Endothelial cell of umbilical vein (primary cell): ENCODE data around the gene BABAM2. TPM values are rescaled to one million over a fixed set of nuclear protein-coding genes. Genes with fewer than 3 reads are reported as not detected.

Source experiments
- BruUV-seq: library from RNA; stranded (reverse); fragments of 400-500 nt; replicated peaks from 2 replicates; lab custom pipeline; 2021; lab: Mats Ljungman, UMichigan
- CTCF ChIA-PET: fragments of 300-600, 350-600 bp; sonication (Branson Sonifier 250); formaldehyde crosslinking; loops from one replicate; lab custom pipeline; 2021; ENCODE audit warnings: antibody characterized with exemption, inconsistent platforms; lab: Charles Lee
- POLR2A ChIA-PET: fragments of 300-600, 350-600 bp; sonication (Branson Sonifier 250); formaldehyde crosslinking; loops from one replicate; lab custom pipeline; 2021; ENCODE audit warnings: antibody characterized with exemption, inconsistent platforms; lab: Charles Lee
- DNase-seq: peaks from one replicate; pipeline ENCODE4 v3.0.0-alpha.2; 2011; ENCODE audit warnings: low read depth, low spot score
- FAIRE-seq: peaks from 2 replicates; lab custom pipeline; 2011; peaks lifted over from hg19 to GRCh38; lab: Jason Lieb, UNC
- H2AFZ ChIP-seq: 2 replicates; pipeline ENCODE4 v1.6.0; 2012; ENCODE audit warnings: low read depth, low read length, control low read depth, inconsistent platforms
- H3K27ac ChIP-seq: 2 replicates; pipeline ENCODE4 v1.5.1; 2011; ENCODE audit warnings: low read depth, mild to moderate bottlenecking, control low read depth, low read length, moderate library complexity; ENCODE audit not compliant: insufficient read depth
- H3K27me3 ChIP-seq, 2 experiments: 2 replicates each; pipeline versions ENCODE4 v1.6.0 to v1.6.1; 2011; ENCODE audit warnings: low read length in 2 of 2, mixed read lengths in 1 of 2; ENCODE audit not compliant: control insufficient read depth in 2 of 2, insufficient read depth in 2 of 2
- H3K36me3 ChIP-seq, 2 experiments: 2 replicates in 1 of 2; 3 replicates in 1 of 2; pipeline ENCODE4 v1.5.1; 2011; ENCODE audit warnings: low read length in 2 of 2, mild to moderate bottlenecking in 1 of 2, moderate library complexity in 1 of 2; ENCODE audit not compliant: control insufficient read depth in 2 of 2, insufficient read depth in 2 of 2; ENCODE audit errors: extremely low read depth in 1 of 2
- H3K4me1 ChIP-seq: 3 replicates; pipeline ENCODE4 v1.5.1; 2011; ENCODE audit warnings: mild to moderate bottlenecking, low read length; ENCODE audit not compliant: control insufficient read depth, insufficient read depth; ENCODE audit errors: extremely low read depth
- H3K4me2 ChIP-seq: 2 replicates; pipeline ENCODE4 v1.6.1; 2011; ENCODE audit warnings: low read length, control low read depth, mixed read lengths; ENCODE audit not compliant: insufficient read depth
- H3K4me3 ChIP-seq, 3 experiments: fragments of 200-600 bp in 1 of 3; sonication (generic), shearing (Covaris generic) in 1 of 3; replicated peaks in 1 of 3; 2 replicates each; pipeline ENCODE4 v1.5.1; 2011 to 2016; ENCODE audit warnings: control low read depth in 3 of 3, low read length in 3 of 3, mild to moderate bottlenecking in 2 of 3, inconsistent platforms in 1 of 3, low read depth in 1 of 3, moderate library complexity in 1 of 3; ENCODE audit not compliant: insufficient read depth in 1 of 3
- H3K79me2 ChIP-seq: 2 replicates; pipeline ENCODE4 v1.6.0; 2012; ENCODE audit warnings: low read length, inconsistent platforms; ENCODE audit not compliant: control insufficient read depth, insufficient read depth
- H3K9ac ChIP-seq: replicated peaks from 2 replicates; pipeline ENCODE3; 2011; ENCODE audit warnings: low read length, control low read depth; ENCODE audit not compliant: insufficient read depth; ENCODE audit errors: extremely low read depth
- H3K9me1 ChIP-seq: replicated peaks from 3 replicates; pipeline ENCODE4 v1.6.0; 2011; ENCODE audit warnings: mild to moderate bottlenecking, low read length; ENCODE audit not compliant: control insufficient read depth, insufficient read depth; ENCODE audit errors: extremely low read depth
- H3K9me3 ChIP-seq: replicated peaks from 2 replicates; pipeline ENCODE4 v1.5.1; 2012; ENCODE audit warnings: low read length, inconsistent platforms; ENCODE audit not compliant: control insufficient read depth, insufficient read depth
- H4K20me1 ChIP-seq: replicated peaks from 2 replicates; pipeline ENCODE3; 2011; ENCODE audit warnings: mild to moderate bottlenecking, low read length; ENCODE audit not compliant: control insufficient read depth, insufficient read depth; ENCODE audit errors: extremely low read depth
- EZH2 ChIP-seq: IDR thresholded peaks from 2 replicates; pipeline ENCODE4 v1.6.1; 2012; ENCODE audit warnings: borderline replicate concordance, low read depth, mild to moderate bottlenecking, moderate library complexity, low read length, inconsistent platforms; ENCODE audit not compliant: severe bottlenecking
- FOS ChIP-seq: IDR thresholded peaks from 2 replicates; pipeline ENCODE4 v1.6.1; 2011; ENCODE audit warnings: mild to moderate bottlenecking, low read length, moderate library complexity, borderline replicate concordance; ENCODE audit not compliant: insufficient read depth
- GATA2 ChIP-seq: IDR thresholded peaks from 2 replicates; pipeline ENCODE4 v1.7.0; 2011; ENCODE audit warnings: low read depth, mild to moderate bottlenecking, moderate library complexity, mixed read lengths, low read length; ENCODE audit not compliant: insufficient read length, insufficient read depth
- JUN ChIP-seq: IDR thresholded peaks from 2 replicates; pipeline ENCODE4 v1.6.1; 2011; ENCODE audit warnings: borderline replicate concordance, low read depth; ENCODE audit not compliant: insufficient read length, insufficient read depth
- MYC ChIP-seq: IDR thresholded peaks from one replicate; pipeline ENCODE4 v1.6.1; 2011; ENCODE audit warnings: mild to moderate bottlenecking, low read depth, low read length
- POLR2A ChIP-seq: IDR thresholded peaks from 2 replicates; pipeline ENCODE4 v1.6.1; 2012; ENCODE audit warnings: low read depth, mild to moderate bottlenecking, control low read depth, low read length
- POLR2AphosphoS5 ChIP-seq: IDR thresholded peaks from 2 replicates; pipeline ENCODE4 v1.6.1; 2012; ENCODE audit warnings: low read depth, mild to moderate bottlenecking, control low read depth, low read length, moderate library complexity; ENCODE audit not compliant: insufficient read depth
- dilution Hi-C: fragments of 300-500 bp; cut with MboI; formaldehyde crosslinking; loops from one replicate; pipeline ENCODE4 v1.15.0; 2019; ENCODE audit warnings: low sequenced_read_pairs; ENCODE audit not compliant: extremely low pct_ligation_motif_present
- intact Hi-C: fragments of 100-400 bp; cut with micrococcal nuclease; formaldehyde crosslinking; loops from one replicate; pipeline ENCODE4 v1.10.0; 2022
- polyA plus RNA-seq, 4 experiments: library from polyadenylated mRNA; depleted of rRNA in 3 of 4; stranded (reverse) in 3 of 4; unstranded in 1 of 4; fragments of >200 nt; gene quantifications; 2 replicates each; pipeline versions ENCODE4 v1.2.1 to v1.2.3, GENCODE V29; 2011 to 2012; ENCODE audit warnings: missing spikeins in 1 of 4
- total RNA-seq: library from RNA; stranded (reverse); gene quantifications from 2 replicates; pipeline ENCODE4 v1.2.3, GENCODE V29; 2021
- TF ChIP-seq, protein P1 (sequence below), 2 donors: IDR thresholded peaks; 1 replicate in 1 of 2; 2 replicates in 1 of 2; pipeline ENCODE4 v1.5.1; 2011; ENCODE audit warnings: low read length in 2 of 2, mild to moderate bottlenecking in 2 of 2, moderate library complexity in 2 of 2, control low read depth in 1 of 2, inconsistent platforms in 1 of 2, low read depth in 1 of 2; ENCODE audit not compliant: insufficient read depth in 1 of 2; ENCODE audit errors: extremely low read depth in 1 of 2
- TF ChIP-seq, protein P2 (sequence below): IDR thresholded peaks from 2 replicates; pipeline ENCODE4 v1.6.1; 2011; ENCODE audit not compliant: insufficient read depth, insufficient read length

BABAM2 gene
- total and polyA plus RNA-seq, 2 donors (not counting 3 experiments of a cell fraction or from before 2014, with no cell fraction given) = 19.9 to 27.6 TPM

DNA sequence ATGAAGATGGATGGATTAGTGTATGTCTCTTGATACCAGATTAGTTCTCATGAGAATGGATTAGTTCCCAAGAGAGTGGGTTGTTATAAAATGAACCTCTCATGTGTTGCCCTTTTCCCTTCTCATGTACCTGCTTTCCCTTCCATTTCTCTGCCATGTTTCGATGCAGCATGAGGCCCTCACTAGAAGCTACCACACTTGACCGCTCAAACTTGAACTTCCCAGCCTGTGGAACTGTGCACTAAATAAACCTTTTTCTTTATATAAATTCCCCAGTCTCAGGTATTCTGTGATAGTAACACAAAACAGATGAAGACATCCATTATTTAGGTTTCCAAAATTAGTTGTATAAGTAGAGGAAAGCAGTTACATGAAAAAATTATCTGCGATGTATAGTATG is 73.5 kb downstream of the BABAM2 start:
- intact Hi-C loops = no loop called here
- no peaks in the 10 kb centered on the region for H3K36me3 ChIP-seq
- DNase-seq (no peak), FAIRE-seq (no peak)
- no peak overlapping the region for H3K27ac ChIP-seq
- no peaks in the 10 kb centered on the region for H4K20me1 ChIP-seq
- ChIA-PET POLR2A (no interaction called here), CTCF (no interaction called here)
- H2AFZ ChIP-seq = no peak overlapping the region
- no peaks in the 10 kb centered on the region for H3K9me1 ChIP-seq
- H3K4me1 ChIP-seq = peaks cover 17% of the 10 kb centered on the region
- H3K79me2 ChIP-seq = no peaks in the 10 kb centered on the region
- no peak overlapping the region for H3K4me3 ChIP-seq
- H3K9me3 ChIP-seq = no peaks in the 10 kb centered on the region
- TF ChIP-seq, protein P1, sequence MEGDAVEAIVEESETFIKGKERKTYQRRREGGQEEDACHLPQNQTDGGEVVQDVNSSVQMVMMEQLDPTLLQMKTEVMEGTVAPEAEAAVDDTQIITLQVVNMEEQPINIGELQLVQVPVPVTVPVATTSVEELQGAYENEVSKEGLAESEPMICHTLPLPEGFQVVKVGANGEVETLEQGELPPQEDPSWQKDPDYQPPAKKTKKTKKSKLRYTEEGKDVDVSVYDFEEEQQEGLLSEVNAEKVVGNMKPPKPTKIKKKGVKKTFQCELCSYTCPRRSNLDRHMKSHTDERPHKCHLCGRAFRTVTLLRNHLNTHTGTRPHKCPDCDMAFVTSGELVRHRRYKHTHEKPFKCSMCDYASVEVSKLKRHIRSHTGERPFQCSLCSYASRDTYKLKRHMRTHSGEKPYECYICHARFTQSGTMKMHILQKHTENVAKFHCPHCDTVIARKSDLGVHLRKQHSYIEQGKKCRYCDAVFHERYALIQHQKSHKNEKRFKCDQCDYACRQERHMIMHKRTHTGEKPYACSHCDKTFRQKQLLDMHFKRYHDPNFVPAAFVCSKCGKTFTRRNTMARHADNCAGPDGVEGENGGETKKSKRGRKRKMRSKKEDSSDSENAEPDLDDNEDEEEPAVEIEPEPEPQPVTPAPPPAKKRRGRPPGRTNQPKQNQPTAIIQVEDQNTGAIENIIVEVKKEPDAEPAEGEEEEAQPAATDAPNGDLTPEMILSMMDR (IDR thresholded peaks at IDR 0.05; ENCODE audit: extremely low read depth in 1 of 2, insufficient read depth in 1 of 2, low read depth in 1 of 2, low read length in 2 of 2) = no peak
- no peak for TF ChIP-seq MYC
- no peak for TF ChIP-seq GATA2
- no peak for TF ChIP-seq EZH2
- TF ChIP-seq, protein P2, sequence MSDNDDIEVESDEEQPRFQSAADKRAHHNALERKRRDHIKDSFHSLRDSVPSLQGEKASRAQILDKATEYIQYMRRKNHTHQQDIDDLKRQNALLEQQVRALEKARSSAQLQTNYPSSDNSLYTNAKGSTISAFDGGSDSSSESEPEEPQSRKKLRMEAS = no peak
- TF ChIP-seq POLR2AphosphoS5 = no peak
- TF ChIP-seq JUN = no peak
- no peak for TF ChIP-seq POLR2A
- TF ChIP-seq FOS = no peak
- no peak overlapping the region for H3K9ac ChIP-seq
- dilution Hi-C loops = no loop called here
- H3K27me3 ChIP-seq = no peaks in the 10 kb centered on the region
- no TSS peak for BruUV-seq
- no peak overlapping the region for H3K4me2 ChIP-seq
